ENCODE results near the gene RNU2-1. TPM values are rescaled to one million over a fixed set of nuclear protein-coding genes. Genes with fewer than 3 reads are reported as not detected.

Gene RNU2-1
- total and polyA plus RNA-seq, 7 donors, result not detected

- no peaks in the 10 kb centered on the region for H3K27me3 ChIP-seq
- H3K36me3 ChIP-seq, result peaks cover 0 to 30% (median 9%) of the 10 kb centered on the region in 4 donors
- TF ChIP-seq EP300 (IDR thresholded peaks at IDR 0.05) (no peak), POLR2AphosphoS5 (IDR thresholded peaks at IDR 0.05) (no peak), CTCF (IDR thresholded peaks at IDR 0.05) (no peak), POLR2A (IDR thresholded peaks at IDR 0.05) (no peak)
- H3K9me3 ChIP-seq, result no peaks in the 10 kb centered on the region
- no peaks in the 10 kb centered on the region for H3K4me1 ChIP-seq
- intact Hi-C loops (cut with DNase I), result no loop called here
- H3K27ac ChIP-seq, result no peak overlapping the region
- H3K4me3 ChIP-seq, result no peak overlapping the region
- WGBS, 2 donors, result 90% methylated on average over 9 of the region's 9 CpGs
- DNase-seq, result peak; percentile 35
Observed at GRCh38 chr17:43220511-43221125, 13.2 kb downstream of the RNU2-1 start.

GRCh38 chr17:43219746-43220380, 13.9 kb downstream of the RNU2-1 start:
- DNase-seq, result peak; percentile 24
- H3K27ac ChIP-seq, result no peak overlapping the region
- H3K9me3 ChIP-seq, result no peaks in the 10 kb centered on the region
- 77 to 80% methylated on average over 8 of the region's 8 CpGs for WGBS, 2 donors
- TF ChIP-seq CTCF (IDR thresholded peaks at IDR 0.05) (no peak), EP300 (IDR thresholded peaks at IDR 0.05) (no peak), POLR2AphosphoS5 (IDR thresholded peaks at IDR 0.05) (no peak), POLR2A (IDR thresholded peaks at IDR 0.05) (no peak)
- no peak overlapping the region for H3K4me3 ChIP-seq
- no peaks in the 10 kb centered on the region for H3K4me1 ChIP-seq
- H3K36me3 ChIP-seq, result peaks cover 0 to 32% (median 10%) of the 10 kb centered on the region in 4 donors
- intact Hi-C loops (cut with DNase I), result no loop called here
- no peaks in the 10 kb centered on the region for H3K27me3 ChIP-seq

- WGBS, 2 donors, result 94 to 96% methylated on average over 2 of the region's 2 CpGs
Observed at GRCh38 chr17:43219001-43219400, 14.8 kb downstream of the RNU2-1 start.

GRCh38 chr17:43217614-43218087, 16.1 kb downstream of the RNU2-1 start:
- Histone ChIP-seq H3K9me3 (no peaks in the 10 kb centered on the region), H3K4me1 (peaks cover 0 to 9% (median 4%) of the 10 kb centered on the region in 4 donors), H3K4me3 (no peak overlapping the region), H3K27ac (no peak overlapping the region), H3K36me3 (peaks cover 0 to 24% (median 10%) of the 10 kb centered on the region in 4 donors), H3K27me3 (no peaks in the 10 kb centered on the region)
- WGBS, 2 donors, result 94 to 97% methylated on average over 2 of the region's 2 CpGs
- intact Hi-C loops (cut with DNase I), result no loop called here
- TF ChIP-seq POLR2A (IDR thresholded peaks at IDR 0.05) (no peak), EP300 (IDR thresholded peaks at IDR 0.05) (no peak), CTCF (IDR thresholded peaks at IDR 0.05) (no peak), POLR2AphosphoS5 (IDR thresholded peaks at IDR 0.05) (no peak)
- DNase-seq, result no peak

More at GRCh38 chr17:43219001-43219400, 14.8 kb downstream of the RNU2-1 start:
- H3K9me3 ChIP-seq, result no peaks in the 10 kb centered on the region
- no peaks in the 10 kb centered on the region for H3K27me3 ChIP-seq
- no peak for DNase-seq
- intact Hi-C loops (cut with DNase I), result no loop called here
- H3K4me1 ChIP-seq, result no peaks in the 10 kb centered on the region
- TF ChIP-seq POLR2A (IDR thresholded peaks at IDR 0.05) (no peak), CTCF (IDR thresholded peaks at IDR 0.05) (no peak), POLR2AphosphoS5 (IDR thresholded peaks at IDR 0.05) (no peak), EP300 (IDR thresholded peaks at IDR 0.05) (no peak)
- no peak overlapping the region for H3K4me3 ChIP-seq
- H3K36me3 ChIP-seq, result peaks cover 0 to 24% (median 10%) of the 10 kb centered on the region in 4 donors
- no peak overlapping the region for H3K27ac ChIP-seq

Data from sigmoid colon (tissue), 7 donors.